ENCODE measurements around the gene ADCY7.

DNA sequence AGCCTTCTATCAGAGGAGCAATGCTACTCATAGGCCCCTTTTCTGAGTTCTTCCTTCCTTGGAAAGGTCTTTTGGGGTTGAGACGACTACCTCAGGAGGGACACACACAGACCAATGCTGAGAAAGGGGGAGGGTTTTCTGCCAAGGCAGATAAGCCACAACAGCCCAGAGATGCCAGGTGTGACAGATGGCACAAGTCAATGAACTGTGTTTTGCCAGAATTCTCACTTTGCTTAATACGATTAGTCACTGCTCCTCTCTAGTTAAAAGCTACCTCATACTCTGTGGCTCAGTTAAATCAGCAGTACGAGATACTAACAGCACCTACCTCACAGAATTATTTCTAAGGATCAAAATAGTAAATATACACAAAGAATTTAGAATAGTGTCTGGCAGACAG is 94.4 kb downstream of the ADCY7 start:
- TF ChIP-seq EZH2 (IDR thresholded peaks at IDR 0.05; ENCODE audit: borderline replicate concordance, low read depth, low read length, poor library complexity, severe bottlenecking): no peak
- TF ChIP-seq, protein P1, sequence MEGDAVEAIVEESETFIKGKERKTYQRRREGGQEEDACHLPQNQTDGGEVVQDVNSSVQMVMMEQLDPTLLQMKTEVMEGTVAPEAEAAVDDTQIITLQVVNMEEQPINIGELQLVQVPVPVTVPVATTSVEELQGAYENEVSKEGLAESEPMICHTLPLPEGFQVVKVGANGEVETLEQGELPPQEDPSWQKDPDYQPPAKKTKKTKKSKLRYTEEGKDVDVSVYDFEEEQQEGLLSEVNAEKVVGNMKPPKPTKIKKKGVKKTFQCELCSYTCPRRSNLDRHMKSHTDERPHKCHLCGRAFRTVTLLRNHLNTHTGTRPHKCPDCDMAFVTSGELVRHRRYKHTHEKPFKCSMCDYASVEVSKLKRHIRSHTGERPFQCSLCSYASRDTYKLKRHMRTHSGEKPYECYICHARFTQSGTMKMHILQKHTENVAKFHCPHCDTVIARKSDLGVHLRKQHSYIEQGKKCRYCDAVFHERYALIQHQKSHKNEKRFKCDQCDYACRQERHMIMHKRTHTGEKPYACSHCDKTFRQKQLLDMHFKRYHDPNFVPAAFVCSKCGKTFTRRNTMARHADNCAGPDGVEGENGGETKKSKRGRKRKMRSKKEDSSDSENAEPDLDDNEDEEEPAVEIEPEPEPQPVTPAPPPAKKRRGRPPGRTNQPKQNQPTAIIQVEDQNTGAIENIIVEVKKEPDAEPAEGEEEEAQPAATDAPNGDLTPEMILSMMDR (conservative IDR thresholded peaks at IDR 0.05; ENCODE audit: low read depth, low read length): no peak
